Prostate gland (tissue), 2 donors: ENCODE results near the gene POLR1E.

Source experiments
- POLR2A ChIP-seq: fragments of 450-650 bp; IDR thresholded peaks from one replicate; pipeline ENCODE4 v1.6.1; 2016; ENCODE audit warnings: antibody characterized with exemption, mild to moderate bottlenecking
- POLR2AphosphoS5 ChIP-seq: sonication (generic); formaldehyde crosslinking; IDR thresholded peaks from one replicate; pipeline ENCODE4 v1.6.1; 2017; ENCODE audit warnings: antibody characterized with exemption
- TF ChIP-seq, protein P1 (sequence below), 4 experiments: fragments of 200-600 bp in 2 of 4; fragments of 450-650 bp in 2 of 4; sonication (generic) in 2 of 4; IDR thresholded peaks; 1 replicate in 3 of 4; 2 replicates in 1 of 4; pipeline ENCODE4 v1.5.1; 2016 to 2019; ENCODE audit warnings: antibody characterized with exemption in 4 of 4, mild to moderate bottlenecking in 2 of 4, moderate library complexity in 2 of 4

DNA sequence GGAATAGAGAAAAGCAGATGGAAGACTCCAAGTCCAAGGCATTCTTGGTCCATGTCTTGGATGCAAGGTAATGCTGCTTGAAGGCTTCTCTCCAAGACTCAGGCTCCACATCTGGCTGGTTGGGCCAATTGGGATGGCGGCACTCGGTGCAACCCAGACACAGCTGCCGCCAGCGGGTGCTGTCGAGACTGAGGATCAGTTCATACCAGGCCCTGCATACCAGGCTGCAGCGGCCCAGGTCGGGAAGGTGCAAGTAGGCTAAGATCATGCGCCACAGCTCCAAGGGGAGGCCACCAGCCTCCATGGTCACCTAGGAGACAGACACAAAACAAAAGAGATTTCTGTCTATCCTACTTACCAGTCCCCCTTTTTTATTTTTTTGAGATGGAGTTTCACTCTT is 55.7 kb downstream of the POLR1E start:
- TF ChIP-seq, protein P1, sequence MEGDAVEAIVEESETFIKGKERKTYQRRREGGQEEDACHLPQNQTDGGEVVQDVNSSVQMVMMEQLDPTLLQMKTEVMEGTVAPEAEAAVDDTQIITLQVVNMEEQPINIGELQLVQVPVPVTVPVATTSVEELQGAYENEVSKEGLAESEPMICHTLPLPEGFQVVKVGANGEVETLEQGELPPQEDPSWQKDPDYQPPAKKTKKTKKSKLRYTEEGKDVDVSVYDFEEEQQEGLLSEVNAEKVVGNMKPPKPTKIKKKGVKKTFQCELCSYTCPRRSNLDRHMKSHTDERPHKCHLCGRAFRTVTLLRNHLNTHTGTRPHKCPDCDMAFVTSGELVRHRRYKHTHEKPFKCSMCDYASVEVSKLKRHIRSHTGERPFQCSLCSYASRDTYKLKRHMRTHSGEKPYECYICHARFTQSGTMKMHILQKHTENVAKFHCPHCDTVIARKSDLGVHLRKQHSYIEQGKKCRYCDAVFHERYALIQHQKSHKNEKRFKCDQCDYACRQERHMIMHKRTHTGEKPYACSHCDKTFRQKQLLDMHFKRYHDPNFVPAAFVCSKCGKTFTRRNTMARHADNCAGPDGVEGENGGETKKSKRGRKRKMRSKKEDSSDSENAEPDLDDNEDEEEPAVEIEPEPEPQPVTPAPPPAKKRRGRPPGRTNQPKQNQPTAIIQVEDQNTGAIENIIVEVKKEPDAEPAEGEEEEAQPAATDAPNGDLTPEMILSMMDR (IDR thresholded peaks at IDR 0.05) = no peak
- TF ChIP-seq POLR2A (no peak), POLR2AphosphoS5 (no peak)
